HepG2 (cell line): ENCODE data around the gene SIX4. TPM values are rescaled to one million over a fixed set of nuclear protein-coding genes. Genes with fewer than 3 reads are reported as not detected.

Experiments
- CCAR2 ChIP-seq: fragments of 200-400 bp; formaldehyde crosslinking; optimal IDR thresholded peaks from 2 replicates; pipeline ENCODE3; 2018; ENCODE audit warnings: low read depth, mild to moderate bottlenecking, low read length, moderate library complexity
- CENPX ChIP-seq: sonication (generic); formaldehyde crosslinking; IDR thresholded peaks from 2 replicates; pipeline ENCODE4 v1.9.0; 2021; ENCODE audit warnings: mild to moderate bottlenecking, missing genetic modification reagents, moderate library complexity
- DR1 ChIP-seq: sonication (generic); formaldehyde crosslinking; IDR thresholded peaks from 2 replicates; pipeline ENCODE4 v1.8.0; 2021; ENCODE audit warnings: mild to moderate bottlenecking, missing genetic modification reagents, inconsistent platforms
- IKZF1 ChIP-seq: fragments of 450-650 bp; IDR thresholded peaks from 2 replicates; pipeline ENCODE4 v1.7.1; 2016
- KAT8 ChIP-seq: IDR thresholded peaks from 2 replicates; pipeline ENCODE4 v1.6.1; 2016; ENCODE audit warnings: missing genetic modification reagents, missing compliant biosample characterization
- MEF2D ChIP-seq: sonication (generic); formaldehyde crosslinking; IDR thresholded peaks from 2 replicates; pipeline ENCODE4 v1.5.1; 2020; ENCODE audit warnings: mild to moderate bottlenecking, missing genetic modification reagents
- MEIS1 ChIP-seq: sonication (generic); formaldehyde crosslinking; IDR thresholded peaks from 2 replicates; pipeline ENCODE4 v1.9.0; 2021; ENCODE audit warnings: mild to moderate bottlenecking, missing genetic modification reagents, moderate library complexity, borderline replicate concordance
- PRMT3 ChIP-seq: sonication (generic); formaldehyde crosslinking; IDR thresholded peaks from 2 replicates; pipeline ENCODE4 v1.8.1; 2022; ENCODE audit warnings: low read depth, mild to moderate bottlenecking, moderate library complexity, missing genetic modification reagents, borderline replicate concordance
- RAD51 ChIP-seq: fragments of 450-650 bp; IDR thresholded peaks from 2 replicates; pipeline ENCODE4 v1.6.1; 2016; ENCODE audit warnings: borderline replicate concordance
- RBFOX2 ChIP-seq: fragments of 200-400 bp; formaldehyde crosslinking; IDR thresholded peaks from 2 replicates; pipeline ENCODE4 v1.6.1; 2017; ENCODE audit warnings: low read depth, mild to moderate bottlenecking, low read length
- RELA ChIP-seq: sonication (generic); formaldehyde crosslinking; IDR thresholded peaks from 2 replicates; pipeline ENCODE4 v1.4.0; 2020; ENCODE audit warnings: missing genetic modification reagents
- SP5 ChIP-seq: IDR thresholded peaks from 2 replicates; pipeline ENCODE4 v1.6.1; 2016; ENCODE audit warnings: low read depth, borderline replicate concordance
- TAF1 ChIP-seq: sonication (generic); formaldehyde crosslinking; IDR thresholded peaks from 2 replicates; pipeline ENCODE4 v1.4.0; 2020; ENCODE audit warnings: missing genetic modification reagents
- ZKSCAN8 ChIP-seq: IDR thresholded peaks from 2 replicates; pipeline ENCODE4 v1.6.1; 2016; ENCODE audit warnings: borderline replicate concordance, missing genetic modification reagents, missing compliant biosample characterization
- polyA plus RNA-seq, 8 experiments: library from polyadenylated mRNA; depleted of rRNA in 3 of 8; stranded (reverse) in 7 of 8; unstranded in 1 of 8; fragments of >200 nt; fragmentation: Illumina TruSeq in 4 of 8; extraction: Trizol in 4 of 8; gene quantifications; 2 replicates each; pipeline versions ENCODE4 v1.2.1 to v1.2.3, GENCODE V29; 2011 to 2016; ENCODE audit warnings: low read depth in 4 of 8, missing spikeins in 1 of 8, mixed read lengths in 1 of 8; ENCODE audit not compliant: insufficient read depth in 1 of 8
- total RNA-seq, 5 experiments: library from RNA; depleted of rRNA; stranded (reverse); fragments of >200 nt; fragmentation: Illumina TruSeq; extraction: Trizol; gene quantifications; 2 replicates each; pipeline ENCODE4 v1.2.3, GENCODE V29; 2016; ENCODE audit warnings: low read depth in 1 of 5
- TF ChIP-seq, protein P1 (sequence below): sonication (generic); formaldehyde crosslinking; IDR thresholded peaks from 2 replicates; pipeline ENCODE4 v1.5.0; 2020; ENCODE audit warnings: missing genetic modification reagents, mild to moderate bottlenecking, borderline replicate concordance
- TF ChIP-seq, protein P2 (sequence below): sonication (generic); formaldehyde crosslinking; IDR thresholded peaks from 2 replicates; pipeline ENCODE4 v1.4.0; 2020; ENCODE audit warnings: missing genetic modification reagents; ENCODE audit errors: not compliant biosample characterization
- TF ChIP-seq, protein P3 (sequence below): IDR thresholded peaks from 2 replicates; pipeline ENCODE4 v1.6.1; 2016; ENCODE audit warnings: missing compliant biosample characterization, missing genetic modification reagents, borderline replicate concordance
- TF ChIP-seq, protein P4 (sequence below): sonication (generic); formaldehyde crosslinking; IDR thresholded peaks from 2 replicates; pipeline ENCODE4 v1.4.0; 2020; ENCODE audit warnings: mild to moderate bottlenecking, missing genetic modification reagents
- TF ChIP-seq, protein P5 (sequence below): sonication (generic); formaldehyde crosslinking; IDR thresholded peaks from 2 replicates; pipeline ENCODE4 v1.8.0; 2022; ENCODE audit warnings: mild to moderate bottlenecking, missing genetic modification reagents
- TF ChIP-seq, protein P6 (sequence below), 2 experiments: sonication (generic) in 1 of 2; formaldehyde crosslinking in 1 of 2; IDR thresholded peaks; 2 replicates each; pipeline versions ENCODE4 v1.4.0 to v1.6.1; 2018 to 2020; ENCODE audit warnings: missing genetic modification reagents in 2 of 2, borderline replicate concordance in 1 of 2, low read depth in 1 of 2, mild to moderate bottlenecking in 1 of 2, missing biosample characterization in 1 of 2

Gene SIX4
- total and polyA plus RNA-seq, 2 of the 13 experiments (the other 11 are each of a cell fraction or from before 2014, with no cell fraction given) = 5.0 to 6.0 TPM

DNA sequence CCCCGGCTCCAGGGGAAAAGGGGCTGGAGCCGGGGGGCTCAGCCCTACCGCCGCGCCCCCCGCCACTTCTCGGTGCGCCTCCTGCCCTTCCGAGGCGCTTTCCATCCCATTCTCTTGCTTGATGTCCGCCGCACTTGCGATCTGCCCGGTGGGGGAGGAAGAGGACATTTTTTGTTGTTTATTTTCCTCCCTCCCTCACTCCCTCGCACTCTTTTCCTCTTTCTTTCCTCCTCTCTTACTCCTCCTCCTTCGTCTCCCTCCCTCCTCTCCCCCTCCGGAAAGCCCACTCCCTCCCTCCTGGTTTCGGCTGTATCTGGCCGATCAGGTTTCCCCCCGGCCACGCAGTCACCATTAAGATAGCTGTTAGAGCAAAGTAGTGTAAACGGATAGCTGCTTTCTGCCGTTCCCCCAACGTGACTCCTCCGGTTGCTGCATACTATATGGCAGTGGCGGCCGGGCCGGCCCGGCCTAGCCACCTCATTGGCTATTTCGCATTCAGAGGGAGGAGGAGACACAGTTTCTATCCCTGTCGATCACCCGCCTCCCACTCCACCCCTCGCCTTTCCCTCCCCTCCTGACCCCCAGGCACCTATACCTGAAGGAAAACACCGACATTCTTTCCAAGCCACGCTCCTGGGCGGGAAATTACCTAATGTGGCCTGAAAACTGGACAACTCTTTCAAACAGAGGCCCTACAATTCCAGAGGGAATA is at the start of gene SIX4 (continued):
- TF ChIP-seq, protein P1, sequence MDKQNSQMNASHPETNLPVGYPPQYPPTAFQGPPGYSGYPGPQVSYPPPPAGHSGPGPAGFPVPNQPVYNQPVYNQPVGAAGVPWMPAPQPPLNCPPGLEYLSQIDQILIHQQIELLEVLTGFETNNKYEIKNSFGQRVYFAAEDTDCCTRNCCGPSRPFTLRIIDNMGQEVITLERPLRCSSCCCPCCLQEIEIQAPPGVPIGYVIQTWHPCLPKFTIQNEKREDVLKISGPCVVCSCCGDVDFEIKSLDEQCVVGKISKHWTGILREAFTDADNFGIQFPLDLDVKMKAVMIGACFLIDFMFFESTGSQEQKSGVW = no peak
- TF ChIP-seq TAF1 (CRISPR knock-in tag) (peak; percentile 71), CCAR2 (no peak), SP5 (peak; percentile 78), PRMT3 (CRISPR knock-in tag) (no peak), IKZF1 (no peak), ZKSCAN8 (CRISPR knock-in tag) (no peak), MEF2D (CRISPR knock-in tag) (peak; percentile 22; the same call in 1 of the 2 replicates), RBFOX2 (peak; percentile 11; the same call in 1 of the 2 replicates), MEIS1 (CRISPR knock-in tag) (no peak), KAT8 (CRISPR knock-in tag) (no peak), RAD51 (no peak), DR1 (CRISPR knock-in tag) (peak; percentile 66; the same call in 1 of the 2 replicates), RELA (CRISPR knock-in tag) (no peak), CENPX (no peak)
- TF ChIP-seq, protein P2, sequence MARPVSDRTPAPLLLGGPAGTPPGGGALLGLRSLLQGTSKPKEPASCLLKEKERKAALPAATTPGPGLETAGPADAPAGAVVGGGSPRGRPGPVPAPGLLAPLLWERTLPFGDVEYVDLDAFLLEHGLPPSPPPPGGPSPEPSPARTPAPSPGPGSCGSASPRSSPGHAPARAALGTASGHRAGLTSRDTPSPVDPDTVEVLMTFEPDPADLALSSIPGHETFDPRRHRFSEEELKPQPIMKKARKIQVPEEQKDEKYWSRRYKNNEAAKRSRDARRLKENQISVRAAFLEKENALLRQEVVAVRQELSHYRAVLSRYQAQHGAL = no peak
- TF ChIP-seq, protein P3, sequence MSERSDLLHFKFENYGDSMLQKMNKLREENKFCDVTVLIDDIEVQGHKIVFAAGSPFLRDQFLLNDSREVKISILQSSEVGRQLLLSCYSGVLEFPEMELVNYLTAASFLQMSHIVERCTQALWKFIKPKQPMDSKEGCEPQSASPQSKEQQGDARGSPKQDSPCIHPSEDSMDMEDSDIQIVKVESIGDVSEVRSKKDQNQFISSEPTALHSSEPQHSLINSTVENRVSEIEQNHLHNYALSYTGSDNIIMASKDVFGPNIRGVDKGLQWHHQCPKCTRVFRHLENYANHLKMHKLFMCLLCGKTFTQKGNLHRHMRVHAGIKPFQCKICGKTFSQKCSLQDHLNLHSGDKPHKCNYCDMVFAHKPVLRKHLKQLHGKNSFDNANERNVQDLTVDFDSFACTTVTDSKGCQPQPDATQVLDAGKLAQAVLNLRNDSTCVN (CRISPR knock-in tag) = no peak
- TF ChIP-seq, protein P4, sequence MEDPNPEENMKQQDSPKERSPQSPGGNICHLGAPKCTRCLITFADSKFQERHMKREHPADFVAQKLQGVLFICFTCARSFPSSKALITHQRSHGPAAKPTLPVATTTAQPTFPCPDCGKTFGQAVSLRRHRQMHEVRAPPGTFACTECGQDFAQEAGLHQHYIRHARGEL (CRISPR knock-in tag) = no peak
- TF ChIP-seq, protein P5, sequence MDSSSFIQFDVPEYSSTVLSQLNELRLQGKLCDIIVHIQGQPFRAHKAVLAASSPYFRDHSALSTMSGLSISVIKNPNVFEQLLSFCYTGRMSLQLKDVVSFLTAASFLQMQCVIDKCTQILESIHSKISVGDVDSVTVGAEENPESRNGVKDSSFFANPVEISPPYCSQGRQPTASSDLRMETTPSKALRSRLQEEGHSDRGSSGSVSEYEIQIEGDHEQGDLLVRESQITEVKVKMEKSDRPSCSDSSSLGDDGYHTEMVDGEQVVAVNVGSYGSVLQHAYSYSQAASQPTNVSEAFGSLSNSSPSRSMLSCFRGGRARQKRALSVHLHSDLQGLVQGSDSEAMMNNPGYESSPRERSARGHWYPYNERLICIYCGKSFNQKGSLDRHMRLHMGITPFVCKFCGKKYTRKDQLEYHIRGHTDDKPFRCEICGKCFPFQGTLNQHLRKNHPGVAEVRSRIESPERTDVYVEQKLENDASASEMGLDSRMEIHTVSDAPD (CRISPR knock-in tag) = no peak
- TF ChIP-seq, protein P6, sequence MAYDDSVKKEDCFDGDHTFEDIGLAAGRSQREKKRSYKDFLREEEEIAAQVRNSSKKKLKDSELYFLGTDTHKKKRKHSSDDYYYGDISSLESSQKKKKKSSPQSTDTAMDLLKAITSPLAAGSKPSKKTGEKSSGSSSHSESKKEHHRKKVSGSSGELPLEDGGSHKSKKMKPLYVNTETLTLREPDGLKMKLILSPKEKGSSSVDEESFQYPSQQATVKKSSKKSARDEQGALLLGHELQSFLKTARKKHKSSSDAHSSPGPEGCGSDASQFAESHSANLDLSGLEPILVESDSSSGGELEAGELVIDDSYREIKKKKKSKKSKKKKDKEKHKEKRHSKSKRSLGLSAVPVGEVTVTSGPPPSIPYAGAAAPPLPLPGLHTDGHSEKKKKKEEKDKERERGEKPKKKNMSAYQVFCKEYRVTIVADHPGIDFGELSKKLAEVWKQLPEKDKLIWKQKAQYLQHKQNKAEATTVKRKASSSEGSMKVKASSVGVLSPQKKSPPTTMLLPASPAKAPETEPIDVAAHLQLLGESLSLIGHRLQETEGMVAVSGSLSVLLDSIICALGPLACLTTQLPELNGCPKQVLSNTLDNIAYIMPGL (CRISPR knock-in tag; IDR thresholded peaks at IDR 0.05; ENCODE audit: borderline replicate concordance in 1 of 2, low read depth in 1 of 2) = peak in 1 of 2 experiments; percentile 16; a peak in 1 of 4 replicates
